OCI-LY7 (cell line): Measurements from ENCODE around the gene IRX4.

Source experiments
- EZH2phosphoT487 ChIP-seq: fragments of 200-600 bp; sonication (generic); IDR thresholded peaks from 2 replicates; pipeline ENCODE4 v1.6.1; 2018; ENCODE audit warnings: low read depth, borderline replicate concordance, mild to moderate bottlenecking, mixed run types, antibody characterized with exemption, low read length, moderate library complexity, mixed read lengths
- TF ChIP-seq, protein P1 (sequence below): fragments of 200-600 bp; sonication (generic); conservative IDR thresholded peaks from 2 replicates; pipeline ENCODE4 v1.5.1; 2014; ENCODE audit warnings: mild to moderate bottlenecking, antibody characterized with exemption, low read length, moderate library complexity, mixed read lengths

DNA sequence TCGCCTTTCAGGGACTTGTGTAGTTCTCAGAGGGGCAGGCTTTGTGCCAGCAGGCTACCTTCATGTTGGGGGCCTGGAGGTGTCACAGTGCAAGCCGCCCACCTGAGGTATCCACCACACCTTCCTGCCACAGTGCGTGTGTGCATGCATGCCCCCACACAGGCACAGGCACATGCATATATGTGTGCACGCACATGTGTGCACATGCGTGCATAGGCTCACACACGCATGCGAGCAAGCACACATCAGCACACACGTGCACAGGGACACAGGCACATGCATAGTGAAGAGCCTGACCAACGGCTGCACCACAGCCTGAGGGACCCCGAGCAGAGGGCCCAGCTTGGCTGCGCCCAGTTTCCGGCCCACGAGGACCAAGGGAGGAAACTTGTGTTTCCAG lies 36.1 kb downstream of the IRX4 start:
- TF ChIP-seq, protein P1, sequence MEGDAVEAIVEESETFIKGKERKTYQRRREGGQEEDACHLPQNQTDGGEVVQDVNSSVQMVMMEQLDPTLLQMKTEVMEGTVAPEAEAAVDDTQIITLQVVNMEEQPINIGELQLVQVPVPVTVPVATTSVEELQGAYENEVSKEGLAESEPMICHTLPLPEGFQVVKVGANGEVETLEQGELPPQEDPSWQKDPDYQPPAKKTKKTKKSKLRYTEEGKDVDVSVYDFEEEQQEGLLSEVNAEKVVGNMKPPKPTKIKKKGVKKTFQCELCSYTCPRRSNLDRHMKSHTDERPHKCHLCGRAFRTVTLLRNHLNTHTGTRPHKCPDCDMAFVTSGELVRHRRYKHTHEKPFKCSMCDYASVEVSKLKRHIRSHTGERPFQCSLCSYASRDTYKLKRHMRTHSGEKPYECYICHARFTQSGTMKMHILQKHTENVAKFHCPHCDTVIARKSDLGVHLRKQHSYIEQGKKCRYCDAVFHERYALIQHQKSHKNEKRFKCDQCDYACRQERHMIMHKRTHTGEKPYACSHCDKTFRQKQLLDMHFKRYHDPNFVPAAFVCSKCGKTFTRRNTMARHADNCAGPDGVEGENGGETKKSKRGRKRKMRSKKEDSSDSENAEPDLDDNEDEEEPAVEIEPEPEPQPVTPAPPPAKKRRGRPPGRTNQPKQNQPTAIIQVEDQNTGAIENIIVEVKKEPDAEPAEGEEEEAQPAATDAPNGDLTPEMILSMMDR = no peak
- no peak for TF ChIP-seq EZH2phosphoT487
